H9 (cell line): ENCODE results near the gene NRXN3. TPM values are rescaled to one million over a fixed set of nuclear protein-coding genes. Genes with fewer than 3 reads are reported as not detected.

Source experiments
- DNase-seq: peaks from one replicate; pipeline ENCODE4 v3.0.0-alpha.2; 2017
- H2AFZ ChIP-seq: one replicate; pipeline ENCODE4 v1.6.1; 2013; ENCODE audit warnings: mild to moderate bottlenecking, low read length, control low read depth, moderate library complexity
- H2AK5ac ChIP-seq: 2 replicates; pipeline ENCODE4 v1.6.1; 2013; ENCODE audit warnings: low read length, control low read depth, mixed read lengths; ENCODE audit not compliant: insufficient read length
- H2BK120ac ChIP-seq: one replicate; pipeline ENCODE4 v1.6.1; 2013; ENCODE audit warnings: low read depth, mild to moderate bottlenecking, low read length, control low read depth, inconsistent platforms; ENCODE audit not compliant: poor library complexity, severe bottlenecking
- H2BK12ac ChIP-seq: 2 replicates; pipeline ENCODE4 v1.6.1; 2013; ENCODE audit warnings: low read length, control low read depth, mixed read lengths, low read depth; ENCODE audit not compliant: insufficient read length
- H2BK15ac ChIP-seq: 2 replicates; pipeline ENCODE4 v1.6.1; 2013; ENCODE audit warnings: low read depth, low read length, control low read depth
- H2BK20ac ChIP-seq: one replicate; pipeline ENCODE4 v1.6.1; 2013; ENCODE audit warnings: low read depth, mild to moderate bottlenecking, low read length, control low read depth, inconsistent platforms; ENCODE audit not compliant: poor library complexity, severe bottlenecking
- H2BK5ac ChIP-seq: 2 replicates; pipeline ENCODE4 v1.6.1; 2013; ENCODE audit warnings: low read length, control low read depth, mixed read lengths; ENCODE audit not compliant: insufficient read length
- H3K14ac ChIP-seq: 2 replicates; pipeline ENCODE4 v1.6.1; 2013; ENCODE audit warnings: low read length, control low read depth; ENCODE audit not compliant: insufficient read depth
- H3K18ac ChIP-seq: 2 replicates; pipeline ENCODE4 v1.6.1; 2013; ENCODE audit warnings: low read depth, mild to moderate bottlenecking, mixed read lengths, low read length, control low read depth; ENCODE audit not compliant: insufficient read length
- H3K23ac ChIP-seq: 2 replicates; pipeline ENCODE4 v1.6.1; 2013; ENCODE audit warnings: low read length, control low read depth, mixed read lengths, low read depth; ENCODE audit not compliant: insufficient read length
- H3K23me2 ChIP-seq: 2 replicates; pipeline ENCODE4 v1.6.1; 2013; ENCODE audit warnings: low read depth, mild to moderate bottlenecking, mixed read lengths, low read length, control low read depth; ENCODE audit not compliant: insufficient read length, poor library complexity, severe bottlenecking
- H3K27ac ChIP-seq: 2 replicates; pipeline ENCODE4 v1.5.1; 2013; ENCODE audit warnings: low read length, control low read depth, mixed read lengths, low read depth; ENCODE audit not compliant: insufficient read length
- H3K27me3 ChIP-seq: 2 replicates; pipeline ENCODE4 v1.6.1; 2013; ENCODE audit warnings: low read length, control low read depth, inconsistent platforms; ENCODE audit not compliant: insufficient read depth
- H3K4ac ChIP-seq: 2 replicates; pipeline ENCODE4 v1.6.1; 2013; ENCODE audit warnings: low read depth, mild to moderate bottlenecking, control low read depth, inconsistent platforms, low read length, moderate library complexity
- H3K4me1 ChIP-seq: 2 replicates; pipeline ENCODE4 v1.6.1; 2013; ENCODE audit warnings: low read length, control low read depth, inconsistent platforms; ENCODE audit not compliant: insufficient read depth
- H3K4me2 ChIP-seq: 2 replicates; pipeline ENCODE4 v1.6.1; 2013; ENCODE audit warnings: low read length, control low read depth, mixed read lengths; ENCODE audit not compliant: insufficient read length, insufficient read depth
- H3K56ac ChIP-seq: 2 replicates; pipeline ENCODE4 v1.6.1; 2013; ENCODE audit warnings: low read depth, mild to moderate bottlenecking, mixed read lengths, low read length, control low read depth; ENCODE audit not compliant: insufficient read length
- H3K79me1 ChIP-seq: 2 replicates; pipeline ENCODE4 v1.6.1; 2013; ENCODE audit warnings: low read depth, mild to moderate bottlenecking, moderate library complexity, low read length, control low read depth, inconsistent platforms; ENCODE audit not compliant: insufficient read depth, poor library complexity, severe bottlenecking
- H3K79me2 ChIP-seq: 2 replicates; pipeline ENCODE4 v1.6.1; 2013; ENCODE audit warnings: low read length, control low read depth, inconsistent platforms; ENCODE audit not compliant: insufficient read depth
- H3K9ac ChIP-seq: 2 replicates; pipeline ENCODE4 v1.6.1; 2013; ENCODE audit warnings: low read length, control low read depth, mixed read lengths; ENCODE audit not compliant: insufficient read length; ENCODE audit errors: extremely low read depth
- H3K9me3 ChIP-seq: one replicate; pipeline ENCODE4 v1.6.1; 2013; ENCODE audit warnings: low read depth, low read length, inconsistent platforms; ENCODE audit not compliant: control insufficient read depth
- H3T11ph ChIP-seq: one replicate; pipeline ENCODE4 v1.6.1; 2013; ENCODE audit warnings: mild to moderate bottlenecking, low read length, control low read depth, inconsistent platforms
- H4K20me1 ChIP-seq: one replicate; pipeline ENCODE4 v1.6.1; 2013; ENCODE audit not compliant: control insufficient read depth, insufficient read length, insufficient read depth
- H4K5ac ChIP-seq: 2 replicates; pipeline ENCODE4 v1.6.1; 2013; ENCODE audit warnings: low read depth, mild to moderate bottlenecking, mixed read lengths, low read length, control low read depth; ENCODE audit not compliant: insufficient read length
- H4K8ac ChIP-seq: replicated peaks from 2 replicates; pipeline ENCODE4 v1.6.1; 2013; ENCODE audit warnings: low read length, control low read depth, mixed read lengths, low read depth; ENCODE audit not compliant: insufficient read length
- H4K91ac ChIP-seq: 2 replicates; pipeline ENCODE4 v1.6.1; 2013; ENCODE audit warnings: low read depth, mild to moderate bottlenecking, moderate library complexity, mixed read lengths, low read length, control low read depth; ENCODE audit not compliant: insufficient read length
- H3K27ac Mint-ChIP-seq, 3 experiments: 2 replicates in 2 of 3; 3 replicates in 1 of 3; pipeline ENCODE4 v1.8.0; 2020 to 2021; ENCODE audit warnings: mixed read lengths in 3 of 3, mild to moderate bottlenecking in 1 of 3, moderate library complexity in 1 of 3
- H3K27me3 Mint-ChIP-seq: 2 replicates; pipeline ENCODE4 v1.8.0; 2021; ENCODE audit warnings: low read depth, mild to moderate bottlenecking, moderate library complexity, mixed read lengths
- H3K36me3 Mint-ChIP-seq, 3 experiments: 2 replicates in 2 of 3; 3 replicates in 1 of 3; pipeline ENCODE4 v1.8.0; 2020 to 2021; ENCODE audit warnings: low read depth in 3 of 3, mixed read lengths in 3 of 3; ENCODE audit not compliant: insufficient read depth in 1 of 3
- H3K4me1 Mint-ChIP-seq, 2 experiments: 2 replicates each; pipeline ENCODE4 v1.8.0; 2020; ENCODE audit warnings: mixed read lengths in 2 of 2
- H3K4me3 Mint-ChIP-seq, 2 experiments: 2 replicates in 1 of 2; 3 replicates in 1 of 2; pipeline ENCODE4 v1.8.0; 2020 to 2021; ENCODE audit warnings: mild to moderate bottlenecking in 2 of 2, mixed read lengths in 2 of 2, moderate library complexity in 1 of 2
- H3K9me3 Mint-ChIP-seq, 2 experiments: 2 replicates in 1 of 2; 3 replicates in 1 of 2; pipeline ENCODE4 v1.8.0; 2020; ENCODE audit warnings: mild to moderate bottlenecking in 2 of 2, mixed read lengths in 2 of 2, moderate library complexity in 1 of 2
- CTCF ChIP-seq: fragments of 200-600 bp; sonication (generic); conservative IDR thresholded peaks from 3 replicates; pipeline ENCODE4 v1.8.0; 2021; ENCODE audit warnings: antibody characterized with exemption, mild to moderate bottlenecking
- WGBS: extraction: QIAGEN DNeasy Blood & Tissue Kit; methylation state at CpG from one replicate; pipeline ENCODE4 v1.1.7; 2013; ENCODE audit warnings: missing lambda C conversion rate, low lambda C conversion rate, mixed read lengths; ENCODE audit not compliant: insufficient read length; ENCODE audit errors: extremely low coverage; 5-methylcytosine and 5-hydroxymethylcytosine counted together
- total RNA-seq: library from RNA; stranded (reverse); gene quantifications from 2 replicates; pipeline ENCODE4 v1.2.1, GENCODE V29; 2021

NRXN3 gene
- total RNA-seq, 1 experiment from 2014 or later: 1.8 TPM

- Histone ChIP-seq H2AFZ (no peak overlapping the region), H3K18ac (no peak overlapping the region), H3K79me1 (no peaks in the 10 kb centered on the region), H3K79me2 (no peaks in the 10 kb centered on the region), H2BK5ac (no peak overlapping the region), H3K27me3 (no peaks in the 10 kb centered on the region), H2BK12ac (no peak overlapping the region), H3K23me2 (no peaks in the 10 kb centered on the region), H3K4me2 (no peak overlapping the region), H2BK20ac (no peak overlapping the region), H2BK15ac (no peak overlapping the region), H3K27ac (no peak overlapping the region), H3K56ac (no peak overlapping the region), H4K91ac (no peak overlapping the region), H3K9ac (no peak overlapping the region), H3T11ph (no peak overlapping the region), H3K23ac (no peak overlapping the region), H4K8ac (no peak overlapping the region), H3K4ac (no peak overlapping the region), H2AK5ac (no peak overlapping the region), H4K20me1 (no peaks in the 10 kb centered on the region), H3K9me3 (no peaks in the 10 kb centered on the region), H3K14ac (no peak overlapping the region), H4K5ac (no peak overlapping the region), H3K4me1 (peaks cover 5% of the 10 kb centered on the region; the same call in 1 of the 2 replicates), H2BK120ac (no peak overlapping the region)
- no CpG with 5 or more reads among the region's 6 CpGs for WGBS
- Mint-ChIP-seq H3K27me3 (no peaks in the 10 kb centered on the region), H3K27ac (no peak overlapping the region), H3K4me3 (no peak overlapping the region), H3K36me3 (no peaks in the 10 kb centered on the region), H3K4me1 (peaks cover 34 to 47% of the 10 kb centered on the region in 2 experiments), H3K9me3 (no peaks in the 10 kb centered on the region)
- no peak for TF ChIP-seq CTCF
- DNase-seq: no peak
Measured at GRCh38 chr14:78345131-78345744, 175.1 kb downstream of the NRXN3 start.
